HEK293 (cell line): ENCODE results near the gene RNASEH2A.

Source experiments
- BCL11B ChIP-seq: fragments of 450-650 bp; formaldehyde crosslinking; IDR thresholded peaks from 2 replicates; pipeline ENCODE4 v1.5.1; 2016; ENCODE audit warnings: low read depth, missing biosample characterization, missing genetic modification characterization
- EGR2 ChIP-seq: fragments of 450-650 bp; formaldehyde crosslinking; IDR thresholded peaks from 2 replicates; pipeline ENCODE4 v1.5.1; 2016; ENCODE audit warnings: low read depth, missing biosample characterization, missing genetic modification characterization
- GLI2 ChIP-seq: fragments of 450-650 bp; formaldehyde crosslinking; IDR thresholded peaks from 2 replicates; pipeline ENCODE4; 2017; ENCODE audit warnings: missing biosample characterization, missing genetic modification characterization, low read depth, borderline replicate concordance
- HOXC10 ChIP-seq: sonication (generic); formaldehyde crosslinking; IDR thresholded peaks from 2 replicates; pipeline ENCODE4 v1.8.1; 2023; ENCODE audit warnings: mild to moderate bottlenecking, missing genetic modification reagents
- IKZF3 ChIP-seq: fragments of 450-650 bp; IDR thresholded peaks from 2 replicates; pipeline ENCODE4 v1.5.0; 2018; ENCODE audit warnings: missing biosample characterization, mild to moderate bottlenecking, missing genetic modification characterization, moderate library complexity
- KLF1 ChIP-seq: fragments of 450-650 bp; formaldehyde crosslinking; IDR thresholded peaks from 2 replicates; pipeline ENCODE4 v1.5.1; 2016; ENCODE audit warnings: missing biosample characterization, missing genetic modification characterization
- KLF10 ChIP-seq: fragments of 450-650 bp; IDR thresholded peaks from 2 replicates; pipeline ENCODE4 v1.5.1; 2018; ENCODE audit warnings: missing biosample characterization, mild to moderate bottlenecking, missing genetic modification characterization
- MEIS1 ChIP-seq: sonication (generic); formaldehyde crosslinking; IDR thresholded peaks from 2 replicates; pipeline ENCODE4 v1.8.1; 2022; ENCODE audit warnings: missing genetic modification reagents, mild to moderate bottlenecking, borderline replicate concordance
- WT1 ChIP-seq: fragments of 450-650 bp; formaldehyde crosslinking; IDR thresholded peaks from 2 replicates; pipeline ENCODE4 v1.5.1; 2016; ENCODE audit warnings: missing biosample characterization, missing genetic modification characterization
- ZNF10 ChIP-seq: fragments of 450-650 bp; formaldehyde crosslinking; IDR thresholded peaks from 2 replicates; pipeline ENCODE4 v1.5.1; 2017; ENCODE audit warnings: missing biosample characterization, missing genetic modification characterization
- ZNF214 ChIP-seq: fragments of 450-650 bp; formaldehyde crosslinking; IDR thresholded peaks from 2 replicates; pipeline ENCODE4 v1.5.1; 2017; ENCODE audit warnings: missing biosample characterization, mild to moderate bottlenecking, missing genetic modification characterization, borderline replicate concordance
- ZNF23 ChIP-seq: fragments of 450-650 bp; formaldehyde crosslinking; IDR thresholded peaks from 2 replicates; pipeline ENCODE4 v1.5.1; 2016; ENCODE audit warnings: missing biosample characterization, missing genetic modification characterization, borderline replicate concordance
- ZNF239 ChIP-seq: fragments of 450-650 bp; formaldehyde crosslinking; IDR thresholded peaks from 2 replicates; pipeline ENCODE4 v1.5.1; 2016; ENCODE audit warnings: missing biosample characterization, missing genetic modification characterization
- ZNF24 ChIP-seq: fragments of 450-650 bp; formaldehyde crosslinking; IDR thresholded peaks from 2 replicates; pipeline ENCODE4 v1.5.1; 2016; ENCODE audit warnings: missing biosample characterization, missing genetic modification characterization
- ZNF423 ChIP-seq: fragments of 450-650 bp; formaldehyde crosslinking; IDR thresholded peaks from 2 replicates; pipeline ENCODE4 v1.5.1; 2016; ENCODE audit warnings: missing biosample characterization, missing genetic modification characterization
- ZNF561 ChIP-seq: fragments of 450-650 bp; IDR thresholded peaks from 2 replicates; pipeline ENCODE4 v1.5.1; 2018; ENCODE audit warnings: missing biosample characterization, missing genetic modification characterization, borderline replicate concordance
- ZNF585B ChIP-seq: fragments of 450-650 bp; formaldehyde crosslinking; IDR thresholded peaks from 2 replicates; pipeline ENCODE4 v1.5.1; 2016; ENCODE audit warnings: missing biosample characterization, missing genetic modification characterization
- ZNF701 ChIP-seq: fragments of 450-650 bp; formaldehyde crosslinking; IDR thresholded peaks from 2 replicates; pipeline ENCODE4 v1.5.1; 2016; ENCODE audit warnings: missing biosample characterization, missing genetic modification characterization
- ZNF76 ChIP-seq: fragments of 450-650 bp; formaldehyde crosslinking; IDR thresholded peaks from 2 replicates; pipeline ENCODE4; 2016; ENCODE audit warnings: low read depth, missing biosample characterization, missing genetic modification characterization, borderline replicate concordance
- ZNF777 ChIP-seq: fragments of 450-650 bp; formaldehyde crosslinking; IDR thresholded peaks from 2 replicates; pipeline ENCODE4 v1.5.1; 2017; ENCODE audit warnings: missing biosample characterization, missing genetic modification characterization, borderline replicate concordance
- ZSCAN30 ChIP-seq: fragments of 450-650 bp; IDR thresholded peaks from 2 replicates; pipeline ENCODE4 v1.5.1; 2018; ENCODE audit warnings: missing biosample characterization, mild to moderate bottlenecking, missing genetic modification characterization, moderate library complexity
- ZXDB ChIP-seq: fragments of 450-650 bp; formaldehyde crosslinking; IDR thresholded peaks from 2 replicates; pipeline ENCODE4 v1.5.1; 2016; ENCODE audit warnings: missing biosample characterization, missing genetic modification characterization
- TF ChIP-seq, protein P1 (sequence below): fragments of 450-650 bp; formaldehyde crosslinking; IDR thresholded peaks from 2 replicates; pipeline ENCODE4 v1.5.1; 2016; ENCODE audit warnings: missing biosample characterization, missing genetic modification characterization
- TF ChIP-seq, protein P2 (sequence below): fragments of 450-650 bp; IDR thresholded peaks from 2 replicates; pipeline ENCODE4 v1.5.1; 2018; ENCODE audit warnings: missing biosample characterization, mild to moderate bottlenecking, missing genetic modification characterization
- TF ChIP-seq, protein P3 (sequence below): fragments of 450-650 bp; formaldehyde crosslinking; IDR thresholded peaks from 2 replicates; pipeline ENCODE4 v1.5.1; 2016; ENCODE audit warnings: missing biosample characterization, missing genetic modification characterization
- TF ChIP-seq, protein P4 (sequence below): fragments of 450-650 bp; formaldehyde crosslinking; IDR thresholded peaks from 2 replicates; pipeline ENCODE4 v1.5.1; 2016; ENCODE audit warnings: missing biosample characterization, missing genetic modification characterization
- TF ChIP-seq, protein P5 (sequence below): sonication (generic); formaldehyde crosslinking; IDR thresholded peaks from 2 replicates; pipeline ENCODE4 v1.8.1; 2022; ENCODE audit warnings: mild to moderate bottlenecking, moderate library complexity, missing genetic modification reagents
- TF ChIP-seq, protein P6 (sequence below): fragments of 450-650 bp; formaldehyde crosslinking; IDR thresholded peaks from 2 replicates; pipeline ENCODE4 v1.5.1; 2016; ENCODE audit warnings: missing biosample characterization, missing genetic modification characterization

Gene RNASEH2A

DNA sequence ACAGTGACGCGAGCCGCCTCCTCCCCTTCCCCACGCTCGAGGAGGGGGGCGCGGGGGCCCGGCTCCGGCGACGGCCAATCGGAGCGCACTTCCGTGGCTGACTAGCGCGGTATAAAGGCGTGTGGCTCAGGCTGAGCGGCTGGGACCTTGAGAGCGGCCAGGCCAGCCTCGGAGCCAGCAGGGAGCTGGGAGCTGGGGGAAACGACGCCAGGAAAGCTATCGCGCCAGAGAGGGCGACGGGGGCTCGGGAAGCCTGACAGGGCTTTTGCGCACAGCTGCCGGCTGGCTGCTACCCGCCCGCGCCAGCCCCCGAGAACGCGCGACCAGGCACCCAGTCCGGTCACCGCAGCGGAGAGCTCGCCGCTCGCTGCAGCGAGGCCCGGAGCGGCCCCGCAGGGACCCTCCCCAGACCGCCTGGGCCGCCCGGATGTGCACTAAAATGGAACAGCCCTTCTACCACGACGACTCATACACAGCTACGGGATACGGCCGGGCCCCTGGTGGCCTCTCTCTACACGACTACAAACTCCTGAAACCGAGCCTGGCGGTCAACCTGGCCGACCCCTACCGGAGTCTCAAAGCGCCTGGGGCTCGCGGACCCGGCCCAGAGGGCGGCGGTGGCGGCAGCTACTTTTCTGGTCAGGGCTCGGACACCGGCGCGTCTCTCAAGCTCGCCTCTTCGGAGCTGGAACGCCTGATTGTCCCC, 14.9 kb upstream of the RNASEH2A start, which contains the start of gene JUNB (continued):
- TF ChIP-seq ZNF701 (tag by site-specific recombination) (no peak), ZNF585B (no peak), WT1 (tag by site-specific recombination) (peak; percentile 65; the same call in 1 of the 2 replicates), ZXDB (peak; percentile 87), EGR2 (peak; percentile 79), HOXC10 (CRISPR knock-in tag) (no peak), ZSCAN30 (tag by site-specific recombination) (peak; percentile 77; the same call in 1 of the 2 replicates), ZNF423 (tag by site-specific recombination) (peak; percentile 70), ZNF76 (peak; percentile 70; the same call in 1 of the 2 replicates), MEIS1 (CRISPR knock-in tag) (no peak), ZNF214 (no peak), KLF10 (tag by site-specific recombination) (peak; percentile 97), GLI2 (no peak), ZNF23 (tag by site-specific recombination) (no peak), ZNF561 (tag by site-specific recombination) (peak; percentile 37; the same call in 1 of the 2 replicates), ZNF24 (tag by site-specific recombination) (peak; percentile 75; the same call in 1 of the 2 replicates), IKZF3 (peak; percentile 90), KLF1 (tag by site-specific recombination) (peak; percentile 52; the same call in 1 of the 2 replicates), ZNF239 (no peak), BCL11B (tag by site-specific recombination) (0 out of 2 replicates have a peak, but pooled peaks have one; percentile 11), ZNF10 (tag by site-specific recombination) (0 out of 2 replicates have a peak, but pooled peaks have one; percentile 26), ZNF777 (peak; percentile 33; the same call in 1 of the 2 replicates)
- TF ChIP-seq, protein P1, sequence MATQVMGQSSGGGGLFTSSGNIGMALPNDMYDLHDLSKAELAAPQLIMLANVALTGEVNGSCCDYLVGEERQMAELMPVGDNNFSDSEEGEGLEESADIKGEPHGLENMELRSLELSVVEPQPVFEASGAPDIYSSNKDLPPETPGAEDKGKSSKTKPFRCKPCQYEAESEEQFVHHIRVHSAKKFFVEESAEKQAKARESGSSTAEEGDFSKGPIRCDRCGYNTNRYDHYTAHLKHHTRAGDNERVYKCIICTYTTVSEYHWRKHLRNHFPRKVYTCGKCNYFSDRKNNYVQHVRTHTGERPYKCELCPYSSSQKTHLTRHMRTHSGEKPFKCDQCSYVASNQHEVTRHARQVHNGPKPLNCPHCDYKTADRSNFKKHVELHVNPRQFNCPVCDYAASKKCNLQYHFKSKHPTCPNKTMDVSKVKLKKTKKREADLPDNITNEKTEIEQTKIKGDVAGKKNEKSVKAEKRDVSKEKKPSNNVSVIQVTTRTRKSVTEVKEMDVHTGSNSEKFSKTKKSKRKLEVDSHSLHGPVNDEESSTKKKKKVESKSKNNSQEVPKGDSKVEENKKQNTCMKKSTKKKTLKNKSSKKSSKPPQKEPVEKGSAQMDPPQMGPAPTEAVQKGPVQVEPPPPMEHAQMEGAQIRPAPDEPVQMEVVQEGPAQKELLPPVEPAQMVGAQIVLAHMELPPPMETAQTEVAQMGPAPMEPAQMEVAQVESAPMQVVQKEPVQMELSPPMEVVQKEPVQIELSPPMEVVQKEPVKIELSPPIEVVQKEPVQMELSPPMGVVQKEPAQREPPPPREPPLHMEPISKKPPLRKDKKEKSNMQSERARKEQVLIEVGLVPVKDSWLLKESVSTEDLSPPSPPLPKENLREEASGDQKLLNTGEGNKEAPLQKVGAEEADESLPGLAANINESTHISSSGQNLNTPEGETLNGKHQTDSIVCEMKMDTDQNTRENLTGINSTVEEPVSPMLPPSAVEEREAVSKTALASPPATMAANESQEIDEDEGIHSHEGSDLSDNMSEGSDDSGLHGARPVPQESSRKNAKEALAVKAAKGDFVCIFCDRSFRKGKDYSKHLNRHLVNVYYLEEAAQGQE, result peak; percentile 31; the same call in 1 of the 2 replicates
- TF ChIP-seq, protein P2, sequence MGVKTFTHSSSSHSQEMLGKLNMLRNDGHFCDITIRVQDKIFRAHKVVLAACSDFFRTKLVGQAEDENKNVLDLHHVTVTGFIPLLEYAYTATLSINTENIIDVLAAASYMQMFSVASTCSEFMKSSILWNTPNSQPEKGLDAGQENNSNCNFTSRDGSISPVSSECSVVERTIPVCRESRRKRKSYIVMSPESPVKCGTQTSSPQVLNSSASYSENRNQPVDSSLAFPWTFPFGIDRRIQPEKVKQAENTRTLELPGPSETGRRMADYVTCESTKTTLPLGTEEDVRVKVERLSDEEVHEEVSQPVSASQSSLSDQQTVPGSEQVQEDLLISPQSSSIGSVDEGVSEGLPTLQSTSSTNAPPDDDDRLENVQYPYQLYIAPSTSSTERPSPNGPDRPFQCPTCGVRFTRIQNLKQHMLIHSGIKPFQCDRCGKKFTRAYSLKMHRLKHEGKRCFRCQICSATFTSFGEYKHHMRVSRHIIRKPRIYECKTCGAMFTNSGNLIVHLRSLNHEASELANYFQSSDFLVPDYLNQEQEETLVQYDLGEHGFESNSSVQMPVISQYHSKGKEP (tag by site-specific recombination), result no peak
- TF ChIP-seq, protein P3, sequence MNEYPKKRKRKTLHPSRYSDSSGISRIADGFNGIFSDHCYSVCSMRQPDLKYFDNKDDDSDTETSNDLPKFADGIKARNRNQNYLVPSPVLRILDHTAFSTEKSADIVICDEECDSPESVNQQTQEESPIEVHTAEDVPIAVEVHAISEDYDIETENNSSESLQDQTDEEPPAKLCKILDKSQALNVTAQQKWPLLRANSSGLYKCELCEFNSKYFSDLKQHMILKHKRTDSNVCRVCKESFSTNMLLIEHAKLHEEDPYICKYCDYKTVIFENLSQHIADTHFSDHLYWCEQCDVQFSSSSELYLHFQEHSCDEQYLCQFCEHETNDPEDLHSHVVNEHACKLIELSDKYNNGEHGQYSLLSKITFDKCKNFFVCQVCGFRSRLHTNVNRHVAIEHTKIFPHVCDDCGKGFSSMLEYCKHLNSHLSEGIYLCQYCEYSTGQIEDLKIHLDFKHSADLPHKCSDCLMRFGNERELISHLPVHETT (tag by site-specific recombination), result 0 out of 2 replicates have a peak, but pooled peaks have one; percentile 4
- TF ChIP-seq, protein P4, sequence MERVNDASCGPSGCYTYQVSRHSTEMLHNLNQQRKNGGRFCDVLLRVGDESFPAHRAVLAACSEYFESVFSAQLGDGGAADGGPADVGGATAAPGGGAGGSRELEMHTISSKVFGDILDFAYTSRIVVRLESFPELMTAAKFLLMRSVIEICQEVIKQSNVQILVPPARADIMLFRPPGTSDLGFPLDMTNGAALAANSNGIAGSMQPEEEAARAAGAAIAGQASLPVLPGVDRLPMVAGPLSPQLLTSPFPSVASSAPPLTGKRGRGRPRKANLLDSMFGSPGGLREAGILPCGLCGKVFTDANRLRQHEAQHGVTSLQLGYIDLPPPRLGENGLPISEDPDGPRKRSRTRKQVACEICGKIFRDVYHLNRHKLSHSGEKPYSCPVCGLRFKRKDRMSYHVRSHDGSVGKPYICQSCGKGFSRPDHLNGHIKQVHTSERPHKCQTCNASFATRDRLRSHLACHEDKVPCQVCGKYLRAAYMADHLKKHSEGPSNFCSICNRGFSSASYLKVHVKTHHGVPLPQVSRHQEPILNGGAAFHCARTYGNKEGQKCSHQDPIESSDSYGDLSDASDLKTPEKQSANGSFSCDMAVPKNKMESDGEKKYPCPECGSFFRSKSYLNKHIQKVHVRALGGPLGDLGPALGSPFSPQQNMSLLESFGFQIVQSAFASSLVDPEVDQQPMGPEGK (tag by site-specific recombination), result peak; percentile 100
- TF ChIP-seq, protein P5, sequence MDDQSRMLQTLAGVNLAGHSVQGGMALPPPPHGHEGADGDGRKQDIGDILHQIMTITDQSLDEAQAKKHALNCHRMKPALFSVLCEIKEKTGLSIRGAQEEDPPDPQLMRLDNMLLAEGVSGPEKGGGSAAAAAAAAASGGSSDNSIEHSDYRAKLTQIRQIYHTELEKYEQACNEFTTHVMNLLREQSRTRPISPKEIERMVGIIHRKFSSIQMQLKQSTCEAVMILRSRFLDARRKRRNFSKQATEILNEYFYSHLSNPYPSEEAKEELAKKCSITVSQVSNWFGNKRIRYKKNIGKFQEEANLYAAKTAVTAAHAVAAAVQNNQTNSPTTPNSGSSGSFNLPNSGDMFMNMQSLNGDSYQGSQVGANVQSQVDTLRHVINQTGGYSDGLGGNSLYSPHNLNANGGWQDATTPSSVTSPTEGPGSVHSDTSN (CRISPR knock-in tag), result peak; percentile 73
- TF ChIP-seq, protein P6, sequence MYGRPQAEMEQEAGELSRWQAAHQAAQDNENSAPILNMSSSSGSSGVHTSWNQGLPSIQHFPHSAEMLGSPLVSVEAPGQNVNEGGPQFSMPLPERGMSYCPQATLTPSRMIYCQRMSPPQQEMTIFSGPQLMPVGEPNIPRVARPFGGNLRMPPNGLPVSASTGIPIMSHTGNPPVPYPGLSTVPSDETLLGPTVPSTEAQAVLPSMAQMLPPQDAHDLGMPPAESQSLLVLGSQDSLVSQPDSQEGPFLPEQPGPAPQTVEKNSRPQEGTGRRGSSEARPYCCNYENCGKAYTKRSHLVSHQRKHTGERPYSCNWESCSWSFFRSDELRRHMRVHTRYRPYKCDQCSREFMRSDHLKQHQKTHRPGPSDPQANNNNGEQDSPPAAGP (tag by site-specific recombination), result peak; percentile 80
